Loucy (cell line): ENCODE results near the gene AAMP.

Experiments
- CTCF ChIP-seq: fragments of 200-600 bp; sonication (generic); conservative IDR thresholded peaks from 2 replicates; pipeline ENCODE4 v1.5.1; 2014; ENCODE audit warnings: mild to moderate bottlenecking, antibody characterized with exemption, low read length
- EZH2phosphoT487 ChIP-seq: fragments of 200-600 bp; IDR thresholded peaks from 2 replicates; pipeline ENCODE4 v1.6.1; 2018; ENCODE audit warnings: antibody characterized with exemption, mild to moderate bottlenecking, moderate library complexity, borderline replicate concordance

GRCh38 chr2:218262237-218262600, 7.7 kb downstream of the AAMP start:
- no peak for TF ChIP-seq CTCF
- TF ChIP-seq EZH2phosphoT487 = no peak
